Neutrophil (primary cell): ENCODE data around the gene A3GALT2.

ENCODE experiments used
- H3K27ac ChIP-seq: fragments of 200-600 bp; sonication (generic); 2 replicates; pipeline ENCODE4 v1.5.1; 2016; ENCODE audit warnings: mild to moderate bottlenecking, moderate library complexity
- H3K27me3 ChIP-seq: fragments of 200-600 bp; sonication (generic); 2 replicates; pipeline ENCODE4 v1.6.0; 2016; ENCODE audit warnings: mild to moderate bottlenecking
- H3K36me3 ChIP-seq: fragments of 200-600 bp; sonication (generic); 2 replicates; pipeline ENCODE4 v1.5.1; 2017
- H3K4me1 ChIP-seq, 2 experiments: fragments of 200-600 bp in 1 of 2; sonication (generic) in 1 of 2; 1 replicate in 1 of 2; 2 replicates in 1 of 2; pipeline versions ENCODE4 v1.5.1 to v1.6.1; 2013 to 2016; ENCODE audit warnings: low read depth in 1 of 2, low read length in 1 of 2, mild to moderate bottlenecking in 1 of 2, moderate library complexity in 1 of 2; ENCODE audit not compliant: control insufficient read depth in 1 of 2, insufficient read depth in 1 of 2
- H3K4me3 ChIP-seq, 2 experiments: fragments of 200-600 bp in 1 of 2; sonication (generic) in 1 of 2; 1 replicate in 1 of 2; 2 replicates in 1 of 2; pipeline ENCODE4 v1.5.1; 2013 to 2016; ENCODE audit warnings: low read depth in 1 of 2, low read length in 1 of 2, mild to moderate bottlenecking in 1 of 2, moderate library complexity in 1 of 2
- H3K9me3 ChIP-seq: fragments of 200-600 bp; sonication (generic); 2 replicates; pipeline ENCODE4 v1.5.1; 2016
- TF ChIP-seq, protein P1 (sequence below): fragments of 200-600 bp; sonication (generic); IDR thresholded peaks from 2 replicates; pipeline ENCODE4 v1.5.1; 2016; ENCODE audit warnings: antibody characterized with exemption

Gene A3GALT2

DNA sequence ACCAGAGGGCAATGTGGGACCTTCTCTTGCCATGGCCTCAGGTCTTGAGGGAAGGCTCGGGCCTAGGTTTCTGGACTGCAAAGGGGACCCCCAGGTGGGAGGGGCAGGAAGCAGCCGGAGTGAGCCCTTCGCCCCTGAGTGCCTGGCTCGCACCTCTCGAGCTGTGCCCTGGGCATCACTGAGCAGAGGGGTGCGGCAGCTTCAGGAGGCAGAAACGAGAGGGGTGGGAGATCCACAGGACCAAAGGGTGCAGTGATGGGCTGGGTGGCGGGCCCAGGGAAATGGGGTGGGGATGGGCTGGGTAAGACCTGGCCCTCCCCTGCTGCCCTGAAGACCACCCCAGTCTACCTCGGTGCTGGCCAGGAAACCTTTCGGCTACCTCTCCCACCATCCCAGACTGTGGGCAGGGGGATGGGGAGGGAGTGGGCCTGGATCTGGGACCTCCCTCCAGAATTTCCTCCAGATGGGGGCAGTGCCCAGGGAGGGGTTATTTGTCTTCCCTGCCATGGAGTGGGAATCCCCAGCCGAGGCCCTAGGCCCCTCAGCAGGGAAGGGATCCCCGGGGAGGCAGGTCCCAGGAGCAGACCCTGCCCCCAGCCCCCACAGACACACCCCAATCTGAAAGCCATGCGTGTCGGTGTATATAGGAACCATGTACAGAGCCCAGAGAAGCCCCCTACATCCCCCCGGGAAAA lies 21.3 kb downstream of the A3GALT2 start:
- Histone ChIP-seq H3K36me3 (peaks cover 17% of the 10 kb centered on the region), H3K9me3 (no peaks in the 10 kb centered on the region), H3K4me1 (peaks cover 28 to 33% of the 10 kb centered on the region in 2 experiments), H3K27ac (no peak overlapping the region), H3K27me3 (no peaks in the 10 kb centered on the region), H3K4me3 (no peak overlapping the region)
- TF ChIP-seq, protein P1, sequence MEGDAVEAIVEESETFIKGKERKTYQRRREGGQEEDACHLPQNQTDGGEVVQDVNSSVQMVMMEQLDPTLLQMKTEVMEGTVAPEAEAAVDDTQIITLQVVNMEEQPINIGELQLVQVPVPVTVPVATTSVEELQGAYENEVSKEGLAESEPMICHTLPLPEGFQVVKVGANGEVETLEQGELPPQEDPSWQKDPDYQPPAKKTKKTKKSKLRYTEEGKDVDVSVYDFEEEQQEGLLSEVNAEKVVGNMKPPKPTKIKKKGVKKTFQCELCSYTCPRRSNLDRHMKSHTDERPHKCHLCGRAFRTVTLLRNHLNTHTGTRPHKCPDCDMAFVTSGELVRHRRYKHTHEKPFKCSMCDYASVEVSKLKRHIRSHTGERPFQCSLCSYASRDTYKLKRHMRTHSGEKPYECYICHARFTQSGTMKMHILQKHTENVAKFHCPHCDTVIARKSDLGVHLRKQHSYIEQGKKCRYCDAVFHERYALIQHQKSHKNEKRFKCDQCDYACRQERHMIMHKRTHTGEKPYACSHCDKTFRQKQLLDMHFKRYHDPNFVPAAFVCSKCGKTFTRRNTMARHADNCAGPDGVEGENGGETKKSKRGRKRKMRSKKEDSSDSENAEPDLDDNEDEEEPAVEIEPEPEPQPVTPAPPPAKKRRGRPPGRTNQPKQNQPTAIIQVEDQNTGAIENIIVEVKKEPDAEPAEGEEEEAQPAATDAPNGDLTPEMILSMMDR, result no peak

DNA sequence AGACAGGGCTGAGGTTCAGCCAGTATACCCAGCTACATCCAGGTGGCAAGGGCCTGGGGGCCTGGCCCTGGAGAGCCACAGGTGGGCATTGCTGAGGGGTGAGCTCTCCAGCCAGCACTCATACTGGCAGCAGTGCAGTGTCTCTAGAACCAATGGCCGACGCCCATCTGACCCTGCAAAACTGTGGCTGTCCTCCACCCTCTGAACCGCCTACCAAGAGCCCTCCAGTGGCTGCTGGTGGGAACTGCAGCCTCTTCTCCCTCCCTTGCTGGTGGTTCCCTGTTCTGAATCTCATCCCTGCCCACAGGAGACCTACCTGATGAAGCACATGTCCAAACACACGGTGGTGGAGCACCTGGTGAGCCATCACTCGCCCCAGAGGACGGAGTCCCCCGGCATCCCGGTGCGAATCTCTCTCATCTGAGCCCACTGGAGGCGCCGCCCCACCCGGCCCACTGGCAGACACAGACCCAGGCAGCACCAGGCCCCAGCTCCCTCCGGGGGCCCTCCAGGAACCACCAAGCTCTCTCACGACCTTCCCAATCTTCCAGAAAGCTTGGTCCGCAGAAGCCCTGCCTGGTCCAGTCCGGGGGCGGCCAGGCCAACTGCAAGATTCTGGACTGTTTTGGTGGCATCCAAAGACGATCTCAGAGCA lies 22.1 kb downstream of the A3GALT2 start:
- Histone ChIP-seq H3K36me3 (peaks cover 25% of the 10 kb centered on the region), H3K27me3 (no peaks in the 10 kb centered on the region), H3K4me3 (peak overlapping the region in 1 of 2 experiments; percentile 7), H3K27ac (peak overlapping the region; percentile 54), H3K9me3 (no peaks in the 10 kb centered on the region), H3K4me1 (peaks cover 28 to 29% of the 10 kb centered on the region in 2 experiments)
- TF ChIP-seq, protein P1, result peak; percentile 96

DNA sequence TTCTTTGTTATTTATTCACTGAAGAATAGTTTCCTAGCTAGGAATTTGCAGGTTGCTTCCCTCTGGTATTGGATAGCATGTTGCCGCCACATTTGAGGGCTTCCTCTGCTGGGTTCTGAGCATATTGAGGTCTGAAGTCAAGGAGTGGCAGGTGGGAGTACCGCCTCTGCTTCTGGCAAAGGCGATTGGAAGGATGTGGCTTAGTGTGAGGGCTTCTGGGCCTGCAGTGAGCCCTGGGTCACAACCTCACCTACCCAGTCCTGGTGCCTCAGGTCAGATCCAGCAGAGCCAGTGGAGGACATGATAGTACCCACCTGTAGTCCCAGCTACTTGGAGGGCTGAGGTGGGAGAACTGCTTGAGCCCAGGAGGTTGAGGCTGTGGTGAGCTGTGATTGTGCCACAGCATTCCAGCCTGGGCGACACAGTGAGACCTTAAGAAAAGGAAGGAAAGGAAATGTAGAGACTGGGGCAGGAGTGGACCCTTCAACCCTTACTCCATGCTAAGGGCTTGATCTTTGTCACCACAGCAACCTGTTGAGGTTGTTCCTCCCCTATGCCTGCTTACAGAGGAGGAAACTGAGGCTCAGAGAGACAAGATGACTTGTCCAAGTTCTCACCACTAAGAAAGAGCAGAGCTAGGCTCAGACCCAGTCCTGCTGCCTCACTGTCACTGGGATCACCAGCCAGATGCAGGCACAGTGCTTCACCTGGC lies 22.8 kb downstream of the A3GALT2 start:
- Histone ChIP-seq H3K4me1 (peaks cover 28 to 29% of the 10 kb centered on the region in 2 experiments), H3K27ac (peak overlapping the region; percentile 54), H3K9me3 (no peaks in the 10 kb centered on the region), H3K36me3 (peaks cover 31% of the 10 kb centered on the region), H3K4me3 (peak overlapping the region in 1 of 2 experiments; percentile 7), H3K27me3 (no peaks in the 10 kb centered on the region)
- TF ChIP-seq, protein P1, result no peak

DNA sequence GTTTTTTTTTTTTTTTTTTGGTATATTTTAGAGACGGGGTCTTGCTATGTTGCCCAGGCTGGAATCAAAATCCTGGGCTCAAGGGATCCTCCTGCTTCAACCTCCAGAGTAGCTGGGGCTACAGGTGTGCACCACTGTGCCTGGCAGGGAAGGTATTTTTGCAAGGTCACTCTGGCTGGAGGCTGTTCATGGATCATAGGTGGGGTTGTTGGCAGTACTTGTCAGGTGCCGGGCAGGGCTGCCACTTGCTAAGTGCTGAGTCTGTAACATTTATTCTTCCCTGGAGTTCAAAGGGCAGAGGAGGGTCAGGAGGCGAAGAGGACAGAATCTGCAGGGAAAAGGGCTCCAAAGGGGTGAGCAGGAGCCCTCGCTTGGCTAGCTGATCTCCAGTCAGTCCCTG lies 24.1 kb downstream of the A3GALT2 start:
- Histone ChIP-seq H3K27ac (peak overlapping the region; percentile 15), H3K36me3 (peaks cover 36% of the 10 kb centered on the region), H3K4me3 (no peak overlapping the region), H3K27me3 (no peaks in the 10 kb centered on the region), H3K4me1 (peaks cover 20 to 21% of the 10 kb centered on the region in 2 experiments), H3K9me3 (no peaks in the 10 kb centered on the region)
- TF ChIP-seq, protein P1, result no peak

DNA sequence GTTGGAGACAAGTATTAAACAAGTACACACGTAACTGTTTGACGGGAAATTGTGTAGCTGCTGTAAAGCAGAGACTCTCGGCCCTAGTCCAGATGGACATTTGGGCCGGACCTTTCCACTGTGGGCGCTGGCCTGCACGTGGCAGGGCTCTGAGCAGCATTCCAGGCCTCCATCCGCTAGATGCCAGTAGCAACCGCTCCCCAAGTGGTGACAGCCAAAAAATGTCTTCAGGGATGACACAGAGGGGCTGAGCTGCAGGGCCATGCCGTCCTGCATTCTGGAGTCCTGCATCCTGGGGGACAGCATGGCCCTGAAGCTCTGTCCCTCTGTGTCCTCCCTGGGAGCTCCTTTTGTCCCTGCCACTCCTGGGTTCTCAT lies 24.8 kb downstream of the A3GALT2 start:
- no peak overlapping the region for H3K27ac ChIP-seq
- TF ChIP-seq, protein P1, result no peak
- H3K9me3 ChIP-seq, result no peaks in the 10 kb centered on the region
- peaks cover 36% of the 10 kb centered on the region for H3K36me3 ChIP-seq
- no peaks in the 10 kb centered on the region for H3K27me3 ChIP-seq
- no peak overlapping the region for H3K4me3 ChIP-seq
- peaks cover 16 to 21% of the 10 kb centered on the region in 2 experiments for H3K4me1 ChIP-seq
